Hepatocyte (in vitro differentiated cells): Measurements from ENCODE around the gene GRK5. TPM values are rescaled to one million over a fixed set of nuclear protein-coding genes. Genes with fewer than 3 reads are reported as not detected.

ENCODE experiments used
- DNase-seq: peaks from one replicate; pipeline ENCODE4 v3.0.0-alpha.2; 2016; ENCODE audit warnings: low spot score
- H2AFZ ChIP-seq: fragments of 200-600 bp; sonication (generic); 2 replicates; pipeline ENCODE4 v1.6.0; 2016; ENCODE audit warnings: antibody characterized with exemption, mild to moderate bottlenecking
- H3K27ac ChIP-seq: fragments of 200-600 bp; sonication (generic); 2 replicates; pipeline ENCODE4 v1.5.1; 2016; ENCODE audit warnings: mild to moderate bottlenecking
- H3K27me3 ChIP-seq: fragments of 200-600 bp; sonication (generic); 2 replicates; pipeline ENCODE4 v1.6.1; 2016
- H3K36me3 ChIP-seq: fragments of 200-600 bp; sonication (generic); replicated peaks from 2 replicates; pipeline ENCODE4 v1.5.1; 2016; ENCODE audit warnings: low read depth; ENCODE audit not compliant: insufficient read depth
- H3K4me1 ChIP-seq: fragments of 200-600 bp; sonication (generic); 2 replicates; pipeline ENCODE4 v1.5.1; 2016; ENCODE audit warnings: mild to moderate bottlenecking, moderate library complexity; ENCODE audit not compliant: insufficient read depth
- H3K4me2 ChIP-seq: fragments of 200-600 bp; sonication (generic); 2 replicates; pipeline ENCODE4 v1.6.0; 2016
- H3K4me3 ChIP-seq: fragments of 200-600 bp; sonication (generic); 2 replicates; pipeline ENCODE4 v1.5.1; 2016; ENCODE audit warnings: mild to moderate bottlenecking
- H3K79me2 ChIP-seq: fragments of 200-600 bp; sonication (generic); 2 replicates; pipeline ENCODE4 v1.6.0; 2017; ENCODE audit warnings: mild to moderate bottlenecking
- H3K9me2 ChIP-seq: fragments of 200-600 bp; sonication (generic); replicated peaks from 2 replicates; pipeline ENCODE4 v1.6.0; 2017; ENCODE audit warnings: mild to moderate bottlenecking; ENCODE audit not compliant: insufficient read depth
- H3K9me3 ChIP-seq: fragments of 200-600 bp; sonication (generic); 2 replicates; pipeline ENCODE4 v1.5.1; 2016; ENCODE audit warnings: low read depth, mild to moderate bottlenecking
- H4K20me1 ChIP-seq: fragments of 200-600 bp; sonication (generic); 2 replicates; pipeline ENCODE4 v1.6.0; 2016; ENCODE audit warnings: mild to moderate bottlenecking; ENCODE audit not compliant: insufficient read depth, poor library complexity, severe bottlenecking
- EZH2 ChIP-seq: fragments of 200-600 bp; sonication (generic); IDR thresholded peaks from 2 replicates; pipeline ENCODE4 v1.6.1; 2016; ENCODE audit warnings: antibody characterized with exemption, mild to moderate bottlenecking, borderline replicate concordance
- EZH2phosphoT487 ChIP-seq: fragments of 200-600 bp; sonication (generic); IDR thresholded peaks from one replicate; pipeline ENCODE4 v1.6.1; 2018; ENCODE audit warnings: antibody characterized with exemption, mild to moderate bottlenecking, low read depth, moderate library complexity; ENCODE audit not compliant: unreplicated experiment, severe bottlenecking
- WGBS: methylation state at CpG from one replicate; pipeline ENCODE4 v1.1.6; 2016; ENCODE audit warnings: low lambda C conversion rate; ENCODE audit errors: missing lambda C conversion rate; 5-methylcytosine and 5-hydroxymethylcytosine counted together
- polyA plus RNA-seq: library from polyadenylated mRNA; unstranded; fragments of >200 nt; fragmentation: Nextera tagmentation; extraction: Ambion mirVana; gene quantifications from 2 replicates; pipeline ENCODE4 v1.2.1, GENCODE V29; 2016
- total RNA-seq: library from RNA; depleted of rRNA; stranded (reverse); fragments of >200 nt; gene quantifications from 2 replicates; pipeline ENCODE4 v1.2.3, GENCODE V29; 2014
- TF ChIP-seq, protein P1 (sequence below): fragments of 200-600 bp; sonication (generic); IDR thresholded peaks from 2 replicates; pipeline ENCODE4 v1.5.1; 2016; ENCODE audit warnings: antibody characterized with exemption, mild to moderate bottlenecking; ENCODE audit not compliant: poor library complexity

Gene GRK5
- total and polyA plus RNA-seq, 2 experiments from 2014 or later: 7.6 to 19.9 TPM

DNA sequence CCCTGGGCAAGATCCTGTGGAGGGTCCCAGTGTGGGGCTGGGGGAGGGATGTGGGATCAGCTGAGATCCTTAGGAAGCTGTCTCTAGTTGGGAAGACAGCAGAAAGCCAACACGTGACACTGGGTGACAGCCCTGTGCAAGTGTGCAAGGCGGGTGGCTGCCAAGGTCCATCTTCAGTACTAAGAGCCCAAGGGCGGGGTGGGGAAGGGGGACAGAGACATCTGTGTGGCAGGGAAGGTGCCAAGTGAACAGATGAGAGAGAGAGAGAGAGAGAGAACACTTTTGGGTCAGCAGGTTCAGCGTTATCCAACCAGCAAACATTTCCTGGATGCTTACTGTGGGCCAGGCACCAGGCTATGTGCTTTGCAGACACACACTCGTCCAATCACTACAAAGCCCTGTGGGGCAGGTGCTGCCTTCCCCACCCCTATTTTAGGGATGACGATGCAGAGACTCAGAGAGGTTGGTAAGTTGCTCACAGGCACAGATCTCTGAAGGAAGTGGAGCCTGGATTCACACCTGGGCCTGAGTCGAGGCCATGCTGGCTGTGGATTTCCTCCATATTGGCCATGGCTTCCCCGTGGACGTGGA lies 135.7 kb downstream of the GRK5 start:
- H3K4me1 ChIP-seq: peaks cover 28% of the 10 kb centered on the region
- WGBS: 91% methylated on average over 9 of the region's 9 CpGs
- no peaks in the 10 kb centered on the region for H3K79me2 ChIP-seq
- H3K36me3 ChIP-seq: no peaks in the 10 kb centered on the region
- no peak for DNase-seq
- no peak for TF ChIP-seq EZH2phosphoT487
- TF ChIP-seq, protein P1, sequence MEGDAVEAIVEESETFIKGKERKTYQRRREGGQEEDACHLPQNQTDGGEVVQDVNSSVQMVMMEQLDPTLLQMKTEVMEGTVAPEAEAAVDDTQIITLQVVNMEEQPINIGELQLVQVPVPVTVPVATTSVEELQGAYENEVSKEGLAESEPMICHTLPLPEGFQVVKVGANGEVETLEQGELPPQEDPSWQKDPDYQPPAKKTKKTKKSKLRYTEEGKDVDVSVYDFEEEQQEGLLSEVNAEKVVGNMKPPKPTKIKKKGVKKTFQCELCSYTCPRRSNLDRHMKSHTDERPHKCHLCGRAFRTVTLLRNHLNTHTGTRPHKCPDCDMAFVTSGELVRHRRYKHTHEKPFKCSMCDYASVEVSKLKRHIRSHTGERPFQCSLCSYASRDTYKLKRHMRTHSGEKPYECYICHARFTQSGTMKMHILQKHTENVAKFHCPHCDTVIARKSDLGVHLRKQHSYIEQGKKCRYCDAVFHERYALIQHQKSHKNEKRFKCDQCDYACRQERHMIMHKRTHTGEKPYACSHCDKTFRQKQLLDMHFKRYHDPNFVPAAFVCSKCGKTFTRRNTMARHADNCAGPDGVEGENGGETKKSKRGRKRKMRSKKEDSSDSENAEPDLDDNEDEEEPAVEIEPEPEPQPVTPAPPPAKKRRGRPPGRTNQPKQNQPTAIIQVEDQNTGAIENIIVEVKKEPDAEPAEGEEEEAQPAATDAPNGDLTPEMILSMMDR: no peak
- no peak for TF ChIP-seq EZH2
- H3K4me3 ChIP-seq: no peak overlapping the region
- H3K27me3 ChIP-seq: no peaks in the 10 kb centered on the region
- no peaks in the 10 kb centered on the region for H3K9me3 ChIP-seq
- H3K9me2 ChIP-seq: no peaks in the 10 kb centered on the region
- no peak overlapping the region for H3K4me2 ChIP-seq
- peaks cover 4% of the 10 kb centered on the region for H4K20me1 ChIP-seq
- H3K27ac ChIP-seq: no peak overlapping the region
- no peak overlapping the region for H2AFZ ChIP-seq

DNA sequence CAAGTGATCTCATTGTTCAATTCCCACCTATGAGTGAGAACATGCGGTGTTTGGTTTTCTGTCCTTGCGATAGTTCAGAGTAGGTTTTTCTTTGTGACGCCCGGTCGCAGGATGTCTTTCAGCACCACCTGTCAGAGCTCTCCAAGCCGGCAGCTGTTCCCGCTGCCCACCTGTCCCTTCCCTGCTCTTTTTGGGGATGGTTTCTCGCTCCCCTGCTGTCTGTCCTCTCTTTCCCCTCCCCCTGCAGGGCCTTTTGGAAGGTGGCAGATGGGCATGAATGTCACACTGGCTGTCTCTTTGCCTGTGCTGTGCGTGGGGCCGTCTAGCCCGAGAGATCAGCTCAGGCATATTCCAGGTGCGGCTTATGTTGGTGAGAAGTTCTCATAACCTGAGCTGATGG lies 137.0 kb downstream of the GRK5 start:
- TF ChIP-seq EZH2phosphoT487: no peak
- TF ChIP-seq EZH2: no peak
- TF ChIP-seq, protein P1: no peak
- WGBS: 98% methylated on average over 12 of the region's 12 CpGs

DNA sequence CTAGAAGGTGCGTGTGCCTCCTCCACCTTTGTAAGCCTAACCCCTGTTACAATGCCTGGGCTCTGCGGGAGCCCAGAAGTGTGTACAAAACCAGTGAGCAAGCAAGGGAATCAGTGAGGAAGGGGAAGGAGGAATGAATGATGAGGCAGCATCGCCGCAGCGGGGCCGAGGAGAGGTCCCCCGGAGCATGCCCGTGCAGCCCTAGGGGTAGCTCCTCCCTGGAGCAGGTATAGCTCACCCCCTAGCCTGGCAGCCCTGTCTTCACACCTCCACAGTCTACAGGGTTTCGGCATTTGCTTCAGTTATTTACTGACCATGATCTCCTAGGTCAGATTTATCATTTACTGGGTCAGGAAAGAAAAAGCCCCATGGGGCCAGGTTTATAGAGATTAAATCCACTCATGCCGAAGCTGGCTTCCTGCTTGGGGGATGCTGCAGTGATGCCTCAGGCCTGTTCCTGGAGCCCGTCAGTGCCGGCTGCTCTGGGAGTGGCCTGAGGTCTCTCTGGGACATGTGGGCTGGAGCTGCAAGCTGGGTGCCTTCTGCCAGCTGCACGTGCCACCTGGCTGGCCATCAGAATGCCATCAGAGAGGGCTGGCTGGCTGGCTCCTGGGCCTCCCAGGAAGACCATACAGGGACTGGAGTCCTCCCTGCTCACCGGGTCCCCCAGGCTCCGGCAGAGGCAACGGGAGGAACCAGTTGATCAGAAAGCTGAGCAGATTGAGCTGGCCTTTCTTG lies 138.9 kb downstream of the GRK5 start:
- Histone ChIP-seq H3K9me2 (no peaks in the 10 kb centered on the region), H3K9me3 (no peaks in the 10 kb centered on the region), H4K20me1 (peaks cover 4% of the 10 kb centered on the region), H3K4me1 (peaks cover 32% of the 10 kb centered on the region), H3K4me2 (no peak overlapping the region), H2AFZ (no peak overlapping the region), H3K36me3 (no peaks in the 10 kb centered on the region), H3K4me3 (no peak overlapping the region), H3K27me3 (no peaks in the 10 kb centered on the region), H3K79me2 (no peaks in the 10 kb centered on the region), H3K27ac (no peak overlapping the region)
- no peak for DNase-seq
- WGBS: 79% methylated on average over 16 of the region's 16 CpGs
- no peak for TF ChIP-seq EZH2phosphoT487
- no peak for TF ChIP-seq EZH2
- TF ChIP-seq, protein P1: no peak

More for the DNA sequence above, 137.0 kb downstream of the GRK5 start:
- Histone ChIP-seq H3K9me2 (no peaks in the 10 kb centered on the region), H3K27ac (no peak overlapping the region), H3K36me3 (no peaks in the 10 kb centered on the region), H3K9me3 (no peaks in the 10 kb centered on the region), H3K27me3 (no peaks in the 10 kb centered on the region), H3K4me2 (no peak overlapping the region), H2AFZ (no peak overlapping the region), H3K4me1 (peaks cover 27% of the 10 kb centered on the region), H3K4me3 (no peak overlapping the region), H3K79me2 (no peaks in the 10 kb centered on the region), H4K20me1 (peaks cover 4% of the 10 kb centered on the region)
- no peak for DNase-seq
